PC-9 (cell line): ENCODE results near the gene ACTN3. TPM values are rescaled to one million over a fixed set of nuclear protein-coding genes. Genes with fewer than 3 reads are reported as not detected.

Source experiments
- BruUV-seq: library from RNA; stranded (reverse); fragments of 400-500 nt; replicated peaks from 2 replicates; lab custom pipeline; 2021; lab: Mats Ljungman, UMichigan
- CTCF ChIA-PET: fragments of 300-600 bp; sonication (Branson Sonifier 250); formaldehyde crosslinking; loops from one replicate; lab custom pipeline; 2022; ENCODE audit warnings: antibody characterized with exemption; lab: Charles Lee
- POLR2A ChIA-PET: fragments of 300-600 bp; sonication (Branson Sonifier 250); formaldehyde crosslinking; loops from one replicate; lab custom pipeline; 2022; ENCODE audit warnings: antibody characterized with exemption; ENCODE audit not compliant: unreplicated experiment; lab: Charles Lee
- DNase-seq, 2 experiments: peaks; one replicate each; pipeline versions ENCODE4 v3.0.0 to v3.0.0-alpha.2; 2015 to 2022; ENCODE audit warnings: mixed read lengths in 1 of 2
- H2AFZ ChIP-seq: fragments of 200-600 bp; sonication (generic); 2 replicates; pipeline ENCODE4 v1.8.1; 2017; ENCODE audit warnings: antibody characterized with exemption
- H3F3A ChIP-seq: fragments of 200-600 bp; sonication (generic); 2 replicates; pipeline ENCODE4 v1.8.1; 2017; ENCODE audit warnings: antibody characterized with exemption, mild to moderate bottlenecking, low read depth; ENCODE audit not compliant: insufficient read depth
- H3K27ac ChIP-seq: fragments of 200-600 bp; sonication (generic); 2 replicates; pipeline ENCODE4 v1.6.1; 2016; ENCODE audit warnings: mixed run types
- H3K27me3 ChIP-seq: fragments of 200-600 bp; sonication (generic); 2 replicates; pipeline ENCODE4 v1.6.1; 2016; ENCODE audit warnings: low read depth, mixed run types; ENCODE audit not compliant: insufficient read depth
- H3K36me3 ChIP-seq: fragments of 200-600 bp; sonication (generic); 2 replicates; pipeline ENCODE4 v1.6.1; 2016; ENCODE audit warnings: low read depth, mixed run types
- H3K4me1 ChIP-seq: fragments of 200-600 bp; sonication (generic); replicated peaks from 2 replicates; pipeline ENCODE4 v1.6.1; 2016; ENCODE audit warnings: mixed run types; ENCODE audit not compliant: insufficient read depth
- H3K4me2 ChIP-seq: fragments of 200-600 bp; sonication (generic); 2 replicates; pipeline ENCODE4 v1.6.1; 2017; ENCODE audit warnings: mixed run types
- H3K4me3 ChIP-seq: fragments of 200-600 bp; sonication (generic); 2 replicates; pipeline ENCODE4 v1.6.1; 2016; ENCODE audit warnings: mixed run types
- H3K79me2 ChIP-seq: fragments of 200-600 bp; sonication (generic); 2 replicates; pipeline ENCODE4 v1.6.1; 2017; ENCODE audit warnings: low read depth, mixed run types
- H3K9me2 ChIP-seq: fragments of 200-600 bp; sonication (generic); 2 replicates; pipeline ENCODE4 v1.8.1; 2017; ENCODE audit warnings: mild to moderate bottlenecking; ENCODE audit not compliant: insufficient read depth
- H3K9me3 ChIP-seq: fragments of 200-600 bp; sonication (generic); 2 replicates; pipeline ENCODE4 v1.8.1; 2016; ENCODE audit warnings: low read depth; ENCODE audit not compliant: insufficient read depth
- H4K20me1 ChIP-seq: fragments of 200-600 bp; sonication (generic); 2 replicates; pipeline ENCODE4 v1.8.1; 2017; ENCODE audit not compliant: insufficient read depth
- CTCF ChIP-seq: fragments of 200-600 bp; sonication (generic); conservative IDR thresholded peaks from 2 replicates; pipeline ENCODE4 v1.6.1; 2017; ENCODE audit warnings: mixed run types, antibody characterized with exemption, mild to moderate bottlenecking, moderate library complexity
- EZH2 ChIP-seq: fragments of 200-600 bp; sonication (generic); IDR thresholded peaks from 2 replicates; pipeline ENCODE4 v1.8.0; 2017; ENCODE audit warnings: antibody characterized with exemption, low read depth
- intact Hi-C: fragments of 100-400 bp; cut with micrococcal nuclease; formaldehyde crosslinking; loops from one replicate; pipeline ENCODE4 v1.10.0; 2022; ENCODE audit not compliant: unreplicated experiment
- total RNA-seq: library from RNA; stranded (reverse); gene quantifications from 2 replicates; pipeline ENCODE4 v1.2.3, GENCODE V29; 2021

The ACTN3 gene
- total RNA-seq, 1 experiment from 2014 or later, result not detected

DNA sequence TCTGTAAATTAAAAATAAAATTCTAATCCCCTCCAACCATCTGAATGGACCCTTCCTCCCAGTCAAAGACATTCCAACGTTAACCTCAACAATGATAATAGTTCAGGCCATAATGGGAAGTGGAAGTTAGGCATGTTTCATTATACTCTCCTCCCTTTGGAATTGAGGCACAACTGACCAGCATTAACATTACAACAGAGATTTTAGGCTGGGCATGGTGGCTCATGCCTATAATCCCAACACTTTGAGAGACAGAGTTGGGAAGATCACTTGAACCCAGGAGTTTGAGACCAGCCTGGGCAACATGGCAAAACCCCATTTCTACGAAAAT, 24.1 kb downstream of the ACTN3 start:
- Histone ChIP-seq H3K4me2 (no peak overlapping the region), H4K20me1 (no peaks in the 10 kb centered on the region), H3K36me3 (no peaks in the 10 kb centered on the region), H3K27me3 (peaks cover 46% of the 10 kb centered on the region), H3K9me2 (no peaks in the 10 kb centered on the region), H3K79me2 (no peaks in the 10 kb centered on the region), H3K9me3 (no peaks in the 10 kb centered on the region), H3K4me3 (no peak overlapping the region), H3K4me1 (peaks cover 5% of the 10 kb centered on the region; the same call in 1 of the 2 replicates), H3K27ac (no peak overlapping the region), H2AFZ (no peak overlapping the region), H3F3A (no peaks in the 10 kb centered on the region)
- TF ChIP-seq EZH2 (no peak), CTCF (no peak)
- no TSS peak for BruUV-seq
- intact Hi-C loops, result no loop called here
- DNase-seq, result no peak
- POLR2A ChIA-PET, result no interaction called here
- CTCF ChIA-PET, result no interaction called here

DNA sequence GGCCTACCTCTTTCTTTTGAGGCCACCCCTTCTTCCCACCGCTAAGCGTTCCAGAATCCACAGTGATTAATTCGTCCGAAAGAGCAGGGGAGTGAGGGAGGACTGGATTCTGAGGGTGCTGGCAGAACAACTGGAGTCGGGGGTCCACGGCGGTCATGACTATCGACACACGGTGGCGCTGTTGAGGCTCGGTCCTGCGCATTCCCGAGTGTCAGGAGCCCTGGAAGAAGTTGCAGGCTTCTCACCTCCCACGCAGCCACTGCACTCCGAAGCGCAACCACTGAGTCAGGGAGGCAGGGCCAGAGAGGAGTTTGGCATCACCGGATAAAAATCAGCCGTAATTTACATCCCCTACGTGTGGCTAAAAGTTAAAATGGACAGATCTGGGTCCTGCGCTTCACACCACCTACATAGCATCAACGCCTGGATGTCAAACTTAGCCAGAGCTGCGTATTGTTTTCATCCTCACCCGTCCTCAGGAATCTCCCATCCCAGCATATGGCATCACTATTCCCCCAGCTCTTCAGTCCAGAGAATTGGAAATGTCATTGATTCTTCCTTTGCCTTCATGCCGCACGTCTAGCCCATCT, 32.4 kb downstream of the ACTN3 start:
- Histone ChIP-seq H3K9me2 (no peaks in the 10 kb centered on the region), H3K9me3 (peaks cover 16% of the 10 kb centered on the region; the same call in 1 of the 2 replicates), H3K4me2 (no peak overlapping the region), H3K4me1 (no peaks in the 10 kb centered on the region), H3F3A (no peaks in the 10 kb centered on the region), H3K4me3 (no peak overlapping the region), H3K79me2 (no peaks in the 10 kb centered on the region), H3K27ac (no peak overlapping the region), H3K36me3 (no peaks in the 10 kb centered on the region), H3K27me3 (peaks cover 54% of the 10 kb centered on the region), H4K20me1 (no peaks in the 10 kb centered on the region), H2AFZ (no peak overlapping the region)
- ChIA-PET CTCF (interaction anchor here (0.6 kb wide), 1 partner anchor 26 kb away, joined by 6 read pairs; no protein-coding TSS in a partner anchor), POLR2A (no interaction called here)
- DNase-seq, result peak in 1 of 2 experiments; percentile 61
- intact Hi-C loops, result loop anchor here (1.0 kb wide), 1 partner anchor 99 kb away; no protein-coding TSS in a partner anchor
- TF ChIP-seq EZH2 (no peak), CTCF (peak; percentile 84)
- no TSS peak for BruUV-seq

DNA sequence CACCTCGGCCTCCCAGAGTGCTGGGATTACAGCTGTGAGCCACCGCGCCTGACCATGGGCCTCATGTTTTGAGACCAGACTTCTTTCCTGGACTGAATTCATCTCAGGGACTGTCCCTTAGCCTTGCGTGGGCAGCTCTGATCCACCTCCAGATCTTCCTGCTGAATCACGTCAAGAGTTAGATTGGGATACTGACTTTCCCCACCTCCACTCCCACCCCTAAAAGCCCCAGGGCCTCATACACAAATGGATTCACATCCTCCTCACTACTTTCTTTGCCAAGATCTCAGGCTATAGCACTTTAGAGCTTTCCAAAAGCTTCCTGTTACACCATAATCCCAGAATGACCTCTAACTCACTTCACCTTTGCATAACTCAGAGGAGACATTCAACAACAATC, 34.1 kb downstream of the ACTN3 start:
- no TSS peak for BruUV-seq
- Histone ChIP-seq H3K27ac (no peak overlapping the region), H3K4me2 (no peak overlapping the region), H3K36me3 (no peaks in the 10 kb centered on the region), H3K9me3 (peaks cover 16% of the 10 kb centered on the region; the same call in 1 of the 2 replicates), H3F3A (peaks cover under 1% of the 10 kb centered on the region; the same call in 1 of the 2 replicates), H3K79me2 (no peaks in the 10 kb centered on the region), H2AFZ (no peak overlapping the region), H3K4me3 (no peak overlapping the region), H4K20me1 (no peaks in the 10 kb centered on the region), H3K27me3 (peaks cover 50% of the 10 kb centered on the region), H3K9me2 (no peaks in the 10 kb centered on the region), H3K4me1 (no peaks in the 10 kb centered on the region)
- no peak for DNase-seq
- ChIA-PET CTCF (no interaction called here), POLR2A (interaction anchor here (0.6 kb wide), 1 partner anchor 243 kb away, joined by 4 read pairs; no protein-coding TSS in a partner anchor)
- intact Hi-C loops, result no loop called here
- TF ChIP-seq CTCF (no peak), EZH2 (no peak)
